ENCODE results near the gene DISC1. TPM values are rescaled to one million over a fixed set of nuclear protein-coding genes. Genes with fewer than 3 reads are reported as not detected.

The DISC1 gene
- polyA plus RNA-seq, 1 donor from 2014 or later = 0.84 TPM

- Histone ChIP-seq H3K79me2 (replicated peaks; ENCODE audit: insufficient read depth, low read length) (no peaks in the 10 kb centered on the region), H3K9me3 (ENCODE audit: low read length) (no peaks in the 10 kb centered on the region), H3F3A (ENCODE audit: insufficient read depth, low read length, poor library complexity, severe bottlenecking) (no peaks in the 10 kb centered on the region), H4K20me1 (ENCODE audit: insufficient read depth) (no peaks in the 10 kb centered on the region), H3K36me3 (ENCODE audit: insufficient read depth, low read length) (no peaks in the 10 kb centered on the region), H3K9me2 (ENCODE audit: insufficient read depth, low read length) (no peaks in the 10 kb centered on the region), H3K9ac (ENCODE audit: low read length) (peak overlapping the region; percentile 63), H3K4me3 (ENCODE audit: low read length) (peak overlapping the region; percentile 74), H2AFZ (ENCODE audit: low read depth, low read length) (peak overlapping the region; percentile 12), H3K4me2 (ENCODE audit: low read length) (peak overlapping the region; percentile 78), H3K27me3 (ENCODE audit: insufficient read depth, low read depth, low read length) (peaks cover 11% of the 10 kb centered on the region), H3K27ac (ENCODE audit: low read length) (no peak overlapping the region)
- TF ChIP-seq SMC3 (conservative IDR thresholded peaks at IDR 0.05; ENCODE audit: poor library complexity) = no peak
- TF ChIP-seq TAF1 (IDR thresholded peaks at IDR 0.05; ENCODE audit: low read depth) = no peak
- no peak for TF ChIP-seq CTCF (IDR thresholded peaks at IDR 0.05; ENCODE audit: poor library complexity, severe bottlenecking)
- TF ChIP-seq MXI1 (conservative IDR thresholded peaks at IDR 0.05; ENCODE audit: poor library complexity, severe bottlenecking) = no peak
- TF ChIP-seq POLR2AphosphoS5 (IDR thresholded peaks at IDR 0.05) = no peak
- no peak for TF ChIP-seq RAD21 (conservative IDR thresholded peaks at IDR 0.05)
- no peak for TF ChIP-seq EP300 (conservative IDR thresholded peaks at IDR 0.05; ENCODE audit: poor library complexity, severe bottlenecking)
Observed at GRCh38 chr1:231626951-231627614, 493 bp downstream of the DISC1 start.

GRCh38 chr1:231628207-231628876 is 1.8 kb downstream of the DISC1 start:
- no peak overlapping the region for H3K27ac ChIP-seq (ENCODE audit: low read length)
- H3K79me2 ChIP-seq (replicated peaks; ENCODE audit: insufficient read depth, low read length) = no peaks in the 10 kb centered on the region
- peaks cover 11% of the 10 kb centered on the region for H3K27me3 ChIP-seq (ENCODE audit: insufficient read depth, low read depth, low read length)
- no peak overlapping the region for H3K9ac ChIP-seq (ENCODE audit: low read length)
- no peak overlapping the region for H2AFZ ChIP-seq (ENCODE audit: low read depth, low read length)
- no peak overlapping the region for H3K4me2 ChIP-seq (ENCODE audit: low read length)
- TF ChIP-seq EP300 (conservative IDR thresholded peaks at IDR 0.05; ENCODE audit: poor library complexity, severe bottlenecking) (no peak), MXI1 (conservative IDR thresholded peaks at IDR 0.05; ENCODE audit: poor library complexity, severe bottlenecking) (no peak), EZH2 (IDR thresholded peaks at IDR 0.05; ENCODE audit: borderline replicate concordance, insufficient read depth, low read length, poor library complexity, severe bottlenecking) (no peak), REST (IDR thresholded peaks at IDR 0.05; ENCODE audit: borderline replicate concordance) (no peak), CTCF (IDR thresholded peaks at IDR 0.05; ENCODE audit: poor library complexity, severe bottlenecking) (no peak), TAF1 (IDR thresholded peaks at IDR 0.05; ENCODE audit: low read depth) (no peak), POLR2AphosphoS5 (IDR thresholded peaks at IDR 0.05) (no peak)
- no peaks in the 10 kb centered on the region for H3K9me2 ChIP-seq (ENCODE audit: insufficient read depth, low read length)
- H4K20me1 ChIP-seq (ENCODE audit: insufficient read depth) = no peaks in the 10 kb centered on the region
- no peaks in the 10 kb centered on the region for H3K36me3 ChIP-seq (ENCODE audit: insufficient read depth, low read length)
- no peaks in the 10 kb centered on the region for H3F3A ChIP-seq (ENCODE audit: insufficient read depth, low read length, poor library complexity, severe bottlenecking)
- no peak overlapping the region for H3K4me3 ChIP-seq (ENCODE audit: low read length)
- H3K9me3 ChIP-seq (ENCODE audit: low read length) = no peaks in the 10 kb centered on the region

Measured in neural cell (in vitro differentiated cells).